Measurements from ENCODE around the gene TEN1.
A peak's percentile ranks its signal among the peaks of the same experiment; 100 is the strongest.

TEN1 gene

GRCh38 chr17:76008208-76008607 is 29.2 kb downstream of the TEN1 start:
- DNase-seq, result no peak

GRCh38 chr17:76008630-76009425 is 29.8 kb downstream of the TEN1 start:
- DNase-seq, result no peak

- DNase-seq, result no peak
Measured at GRCh38 chr17:76009447-76009846, 30.4 kb downstream of the TEN1 start.

- no peak for DNase-seq
Measured at GRCh38 chr17:76009969-76010661, 31.1 kb downstream of the TEN1 start.

- no peak for DNase-seq
Measured at GRCh38 chr17:76011951-76012350, 32.9 kb downstream of the TEN1 start.

GRCh38 chr17:76013377-76013932 is 34.4 kb downstream of the TEN1 start:
- DNase-seq, result no peak

- DNase-seq, result peak; percentile 89 to 94
Measured at GRCh38 chr17:76014100-76014924, 35.3 kb downstream of the TEN1 start.

GRCh38 chr17:76014925-76015261 is 35.9 kb downstream of the TEN1 start:
- peak; percentile 86 to 89 for DNase-seq

GRCh38 chr17:76017481-76018339 is 38.7 kb downstream of the TEN1 start:
- DNase-seq, result no peak

- no peak for DNase-seq
Measured at GRCh38 chr17:76018340-76018680, 39.3 kb downstream of the TEN1 start.

GRCh38 chr17:76018801-76019200 is 39.8 kb downstream of the TEN1 start:
- DNase-seq, result no peak

- DNase-seq, result no peak
Measured at GRCh38 chr17:76019833-76020467, 40.9 kb downstream of the TEN1 start.

GRCh38 chr17:76022285-76022684 is 43.2 kb downstream of the TEN1 start:
- peak in 1 of 2 experiments; percentile 25 for DNase-seq

- no peak for DNase-seq
Measured at GRCh38 chr17:76022973-76023899, 44.2 kb downstream of the TEN1 start.

- DNase-seq, result no peak
Measured at GRCh38 chr17:76023900-76024237, 44.8 kb downstream of the TEN1 start.

GRCh38 chr17:76024353-76024752 is 45.3 kb downstream of the TEN1 start:
- no peak for DNase-seq

- no peak for DNase-seq
Measured at GRCh38 chr17:76025294-76025693, 46.3 kb downstream of the TEN1 start.

- no peak for DNase-seq
Measured at GRCh38 chr17:76026714-76027158, 47.7 kb downstream of the TEN1 start.

- peak in 1 of 2 experiments; percentile 37 for DNase-seq
Measured at GRCh38 chr17:76027159-76027839, 48.3 kb downstream of the TEN1 start, which contains the start of gene EVPL. EVPL (minus strand) TSS chr17:76027306; CDS start chr17:76027198, 108 bp downstream.
